Lower leg skin (tissue), 4 donors: ENCODE results near the gene NASP. TPM values are rescaled to one million over a fixed set of nuclear protein-coding genes. Genes with fewer than 3 reads are reported as not detected.

Experiments used
- DNase-seq, 2 donors: peaks; one replicate each; pipeline ENCODE4 v3.0.0-alpha.2; 2019; ENCODE audit warnings: low spot score in 2 of 2
- H3K4me3 ChIP-seq: fragments of 200-600 bp; sonication (generic); 2 replicates; pipeline ENCODE4 v1.5.1; 2017; ENCODE audit warnings: mild to moderate bottlenecking, low read depth; ENCODE audit not compliant: poor library complexity, severe bottlenecking
- POLR2A ChIP-seq, 2 donors: fragments of 450-650 bp; IDR thresholded peaks; one replicate each; pipeline ENCODE4 v1.6.1; 2016 to 2017; ENCODE audit warnings: antibody characterized with exemption in 2 of 2, mild to moderate bottlenecking in 1 of 2, moderate library complexity in 1 of 2
- WGBS, 2 donors: methylation state at CpG; one replicate each; pipeline ENCODE4 v1.1.5; 2018; 5-methylcytosine and 5-hydroxymethylcytosine counted together
- intact Hi-C: fragments of 100-400 bp; cut with DNase I; formaldehyde crosslinking; loops from one replicate; pipeline ENCODE4 v1.15.0; 2023; ENCODE audit warnings: low total_unique reads
- total RNA-seq, 4 donors: library from RNA; depleted of rRNA; stranded (reverse); fragments of >200 nt; gene quantifications; one replicate each; pipeline ENCODE4 v1.1.0, GENCODE V29; 2016
- TF ChIP-seq, protein P1 (sequence below), 3 donors: fragments of 450-650 bp; IDR thresholded peaks; one replicate each; pipeline ENCODE4 v1.5.1; 2016; ENCODE audit warnings: antibody characterized with exemption in 3 of 3, mild to moderate bottlenecking in 3 of 3, moderate library complexity in 2 of 3

Gene NASP
- total RNA-seq, 4 donors from 2014 or later = 35.4 to 64.4 (median 52.3) TPM

DNA sequence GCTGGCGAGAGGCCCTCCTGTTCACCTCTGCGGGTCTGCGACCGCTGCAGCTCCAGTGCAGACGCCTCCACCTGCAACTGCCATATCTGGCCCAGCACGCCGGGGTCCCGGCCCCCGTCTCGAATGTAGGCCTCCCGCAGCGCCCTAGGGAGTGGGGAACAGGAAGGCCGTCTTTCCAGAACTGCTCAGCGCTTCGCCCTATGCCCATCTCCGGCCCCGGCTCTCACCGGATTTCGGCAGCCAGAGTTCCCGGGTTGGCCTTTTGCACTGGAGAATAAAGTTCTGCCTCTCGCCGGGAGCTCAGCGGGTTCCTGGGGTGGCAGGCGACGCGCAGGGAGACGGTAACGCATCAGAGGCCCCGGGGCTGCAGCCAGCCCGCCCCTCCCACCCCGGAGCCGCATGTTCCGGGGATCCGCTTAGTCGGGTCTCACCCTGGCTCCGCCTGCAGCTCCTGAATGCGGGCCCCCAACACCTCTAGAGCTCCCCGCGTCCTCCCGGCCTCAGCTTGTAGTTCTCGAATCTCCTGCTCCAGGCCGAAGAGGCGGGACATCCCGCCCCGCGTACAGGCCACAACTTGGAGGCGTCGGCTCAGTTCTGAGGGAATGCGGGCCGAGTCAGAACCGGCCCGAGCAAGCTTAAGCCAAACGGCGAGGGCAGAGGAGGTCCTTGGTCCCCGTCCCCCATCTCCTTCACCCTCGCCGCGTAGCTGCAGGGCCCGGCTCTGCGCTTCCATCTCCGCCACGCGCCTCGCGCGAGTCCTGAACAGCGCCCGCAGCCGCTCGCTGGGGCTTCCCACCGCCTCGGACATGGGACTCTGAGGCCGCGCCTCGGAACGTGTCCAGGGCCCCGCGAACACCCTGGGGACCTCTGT lies 38.9 kb downstream of the NASP start:
- whole genome bisulfite sequencing, 2 donors = 60 to 64% methylated on average over 28 to 65 of the region's 78 CpGs
- H3K4me3 ChIP-seq = no peak overlapping the region
- peak in 1 of 2 donors; percentile 89 for DNase-seq
- TF ChIP-seq, protein P1, sequence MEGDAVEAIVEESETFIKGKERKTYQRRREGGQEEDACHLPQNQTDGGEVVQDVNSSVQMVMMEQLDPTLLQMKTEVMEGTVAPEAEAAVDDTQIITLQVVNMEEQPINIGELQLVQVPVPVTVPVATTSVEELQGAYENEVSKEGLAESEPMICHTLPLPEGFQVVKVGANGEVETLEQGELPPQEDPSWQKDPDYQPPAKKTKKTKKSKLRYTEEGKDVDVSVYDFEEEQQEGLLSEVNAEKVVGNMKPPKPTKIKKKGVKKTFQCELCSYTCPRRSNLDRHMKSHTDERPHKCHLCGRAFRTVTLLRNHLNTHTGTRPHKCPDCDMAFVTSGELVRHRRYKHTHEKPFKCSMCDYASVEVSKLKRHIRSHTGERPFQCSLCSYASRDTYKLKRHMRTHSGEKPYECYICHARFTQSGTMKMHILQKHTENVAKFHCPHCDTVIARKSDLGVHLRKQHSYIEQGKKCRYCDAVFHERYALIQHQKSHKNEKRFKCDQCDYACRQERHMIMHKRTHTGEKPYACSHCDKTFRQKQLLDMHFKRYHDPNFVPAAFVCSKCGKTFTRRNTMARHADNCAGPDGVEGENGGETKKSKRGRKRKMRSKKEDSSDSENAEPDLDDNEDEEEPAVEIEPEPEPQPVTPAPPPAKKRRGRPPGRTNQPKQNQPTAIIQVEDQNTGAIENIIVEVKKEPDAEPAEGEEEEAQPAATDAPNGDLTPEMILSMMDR (IDR thresholded peaks at IDR 0.05) = no peak
- TF ChIP-seq POLR2A (IDR thresholded peaks at IDR 0.05) = no peak
- intact Hi-C loops = no loop called here

DNA sequence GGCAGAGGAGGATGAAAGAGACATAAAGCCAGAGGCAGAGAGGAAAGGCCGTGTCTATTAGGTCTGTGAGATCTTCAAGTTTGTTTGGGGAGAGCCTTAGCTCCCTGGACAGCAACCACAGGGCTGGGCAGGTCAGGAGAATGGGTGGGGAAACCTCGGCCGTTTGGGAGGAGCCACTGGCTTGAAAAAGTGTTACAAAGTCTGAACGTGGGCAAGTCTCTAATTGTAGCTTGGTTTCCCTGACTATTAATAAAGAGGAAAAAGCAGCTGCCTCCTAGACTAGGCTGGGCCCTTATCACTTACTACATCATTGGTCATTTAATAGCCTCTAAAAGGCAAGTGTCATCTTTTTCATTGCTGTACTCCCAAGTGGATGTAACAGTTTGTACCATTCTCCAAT lies 40.1 kb downstream of the NASP start, which contains the start of gene CCDC17:
TSS of gene CCDC17 (minus strand) at position 83 of the 400 bp plus-strand sequence. CDS start 145 bp downstream, outside the sequence.
- TF ChIP-seq POLR2A (IDR thresholded peaks at IDR 0.05) = no peak
- TF ChIP-seq, protein P1 (IDR thresholded peaks at IDR 0.05) = no peak
- intact Hi-C loops = no loop called here
- no peak for DNase-seq
- 18 to 39% methylated on average over 4 of the region's 4 CpGs for WGBS, 2 donors
- H3K4me3 ChIP-seq = no peak within 1 kb of the TSS

DNA sequence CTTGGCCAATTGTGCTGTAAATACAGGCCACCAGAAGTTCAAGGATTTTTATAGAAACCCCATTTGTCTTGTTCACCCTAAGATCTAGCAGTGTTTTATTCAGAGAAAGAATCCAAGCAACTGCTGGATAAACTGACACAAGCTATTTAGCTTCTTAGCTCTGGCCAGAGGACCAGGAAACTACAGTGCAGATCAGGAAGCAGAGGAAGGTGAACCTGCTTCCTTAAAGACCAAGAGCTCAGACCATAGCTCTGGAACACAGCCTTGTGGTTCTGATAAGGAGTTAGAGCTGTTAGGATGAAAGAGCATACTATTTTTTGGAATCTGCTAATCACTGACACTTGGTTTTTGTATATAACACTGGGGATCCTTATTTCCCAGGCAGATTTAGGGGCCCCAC lies 45.2 kb downstream of the NASP start:
- no peak for TF ChIP-seq POLR2A (IDR thresholded peaks at IDR 0.05)
- TF ChIP-seq, protein P1 (IDR thresholded peaks at IDR 0.05) = no peak
- no peak overlapping the region for H3K4me3 ChIP-seq
- intact Hi-C loops = no loop called here
- no peak for DNase-seq

DNA sequence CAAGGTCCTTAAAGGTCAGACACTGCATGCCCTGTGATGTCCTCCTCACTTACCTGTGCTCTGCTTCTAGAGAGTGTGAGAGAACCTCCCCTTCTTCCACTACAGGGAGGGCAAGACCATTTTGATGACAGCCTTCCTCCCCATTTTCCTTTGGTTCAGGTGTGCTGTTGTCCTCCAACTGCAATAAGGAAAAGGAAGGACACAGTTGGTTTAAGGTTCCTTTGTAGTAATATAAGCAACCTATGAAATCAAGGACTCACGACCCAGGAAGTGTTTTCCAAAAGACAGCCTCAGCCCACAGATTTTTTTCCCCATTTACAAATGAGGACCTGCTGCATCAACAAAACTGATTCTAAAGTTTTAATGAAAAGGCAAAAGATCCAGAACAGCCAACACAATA lies 46.6 kb downstream of the NASP start:
- TF ChIP-seq POLR2A (IDR thresholded peaks at IDR 0.05) = no peak
- intact Hi-C loops = no loop called here
- WGBS, 2 donors = 77 to 82% methylated on average over 1 of the region's 1 CpG
- H3K4me3 ChIP-seq = no peak overlapping the region
- no peak for DNase-seq

DNA sequence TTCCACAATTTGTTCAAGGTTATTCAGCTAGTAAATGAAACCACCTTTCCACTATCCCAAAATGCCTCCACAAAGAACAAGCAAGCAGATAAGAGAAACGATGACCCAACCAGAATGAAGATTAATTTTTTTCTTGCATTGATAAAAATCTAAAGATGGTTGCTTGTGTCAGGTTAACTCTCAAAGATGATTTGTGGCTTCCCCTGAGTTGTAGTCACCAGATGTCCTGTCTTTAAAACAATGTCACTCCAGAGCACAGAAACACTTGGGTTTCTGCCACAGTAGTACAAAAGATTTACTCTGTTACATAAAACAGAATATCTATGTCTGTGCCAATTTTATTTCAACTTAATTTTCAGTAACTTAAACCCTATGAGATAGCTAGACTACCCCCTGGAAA lies 51.4 kb downstream of the NASP start:
- intact Hi-C loops = no loop called here
- no peak overlapping the region for H3K4me3 ChIP-seq
- 49 to 53% methylated on average over 1 of the region's 1 CpG for WGBS, 2 donors
- TF ChIP-seq POLR2A (IDR thresholded peaks at IDR 0.05) = no peak
- TF ChIP-seq, protein P1 (IDR thresholded peaks at IDR 0.05) = no peak
- no peak for DNase-seq

DNA sequence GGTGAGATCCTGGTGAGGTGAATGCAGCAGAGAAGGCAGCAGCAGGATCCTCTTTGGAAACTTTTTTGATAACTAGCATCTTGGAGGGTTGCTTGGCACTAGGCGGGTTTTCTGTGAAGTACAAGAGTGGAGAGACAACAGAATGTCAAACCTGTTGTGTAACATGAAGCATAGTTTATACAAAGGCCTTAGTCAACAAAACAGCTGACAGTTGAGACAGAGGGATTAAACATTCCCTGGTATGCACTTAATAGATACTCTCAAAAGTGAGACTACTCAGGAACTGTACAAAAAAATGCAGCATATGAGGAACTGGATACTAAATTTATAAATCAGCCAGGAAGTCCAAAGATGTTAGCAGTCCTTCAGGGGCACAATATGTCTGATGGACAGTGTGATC lies 56.5 kb downstream of the NASP start:
- no peak for DNase-seq
- TF ChIP-seq, protein P1 (IDR thresholded peaks at IDR 0.05) = no peak
- no peak for TF ChIP-seq POLR2A (IDR thresholded peaks at IDR 0.05)
- intact Hi-C loops = no loop called here
- H3K4me3 ChIP-seq = no peak overlapping the region
- 91 to 93% methylated on average over 1 of the region's 1 CpG for WGBS, 2 donors
